SH-SY5Y (cell line): ENCODE measurements around the gene TTC33.

Experiments
- GATA2 ChIP-seq: IDR thresholded peaks from 2 replicates; pipeline ENCODE4 v1.6.1; 2011; ENCODE audit warnings: mild to moderate bottlenecking, low read depth, low read length
- GATA3 ChIP-seq: IDR thresholded peaks from 2 replicates; pipeline ENCODE4 v1.6.1; 2011; ENCODE audit warnings: low read depth, mild to moderate bottlenecking, low read length, moderate library complexity

- TF ChIP-seq GATA2 (no peak), GATA3 (no peak)
Observed at GRCh38 chr5:40797273-40798011, 41.7 kb upstream of the TTC33 start.
